ENCODE data around the gene ZFHX3.

ZFHX3 gene

DNA sequence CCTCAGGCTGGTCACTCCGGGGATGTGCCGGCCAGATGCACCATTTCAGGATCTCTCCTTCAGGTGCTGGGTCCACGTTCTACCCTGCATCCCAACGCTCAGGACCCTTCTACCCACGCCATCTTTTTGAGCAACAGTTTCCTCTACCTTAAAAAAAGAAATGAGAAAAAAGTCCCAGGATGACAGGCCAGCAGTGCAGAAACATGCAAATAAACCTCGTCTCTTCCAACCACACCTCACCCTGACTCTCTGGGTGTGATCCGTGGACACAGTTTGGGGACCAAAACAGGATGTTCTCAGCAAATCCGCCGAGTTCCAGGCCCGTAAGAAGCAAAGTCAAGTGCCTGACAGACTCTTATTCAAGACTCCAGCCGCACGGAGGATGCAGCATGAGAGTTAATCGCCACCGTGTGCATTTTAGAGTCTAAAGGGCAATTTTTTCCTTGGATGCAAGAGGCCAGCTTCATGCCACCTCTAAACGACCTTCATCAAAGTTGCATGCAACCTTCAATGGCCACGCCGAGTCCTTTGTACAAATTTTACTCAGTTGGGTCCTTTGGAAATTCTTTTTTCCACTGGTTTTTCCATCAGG lies 99.6 kb downstream of the ZFHX3 start:
- Histone ChIP-seq H3K27ac (ENCODE audit: low read length) (no peak overlapping the region), H3K4me3 (ENCODE audit: low read length) (no peak overlapping the region), H3K4me2 (ENCODE audit: low read length) (no peak overlapping the region), H3K9me3 (ENCODE audit: insufficient read depth, low read length) (no peaks in the 10 kb centered on the region), H4K20me1 (ENCODE audit: insufficient read depth, low read length) (no peaks in the 10 kb centered on the region), H2AFZ (ENCODE audit: low read depth, low read length) (no peak overlapping the region), H3K79me2 (ENCODE audit: low read length) (no peaks in the 10 kb centered on the region), H3K27me3 (ENCODE audit: low read depth, low read length) (no peaks in the 10 kb centered on the region), H3K9ac (ENCODE audit: low read length) (no peak overlapping the region), H3K4me1 (ENCODE audit: low read length) (no peaks in the 10 kb centered on the region), H3K36me3 (replicated peaks; ENCODE audit: low read depth, low read length) (no peaks in the 10 kb centered on the region)
- no peak for TF ChIP-seq CTCF (IDR thresholded peaks at IDR 0.05; ENCODE audit: low read depth, low read length)
- no peak for TF ChIP-seq EZH2phosphoT487 (IDR thresholded peaks at IDR 0.05; ENCODE audit: low read depth)

- Histone ChIP-seq H3K4me1 (ENCODE audit: low read length) (no peaks in the 10 kb centered on the region), H3K27me3 (ENCODE audit: low read depth, low read length) (no peaks in the 10 kb centered on the region), H2AFZ (ENCODE audit: low read depth, low read length) (no peak overlapping the region), H3K4me2 (ENCODE audit: low read length) (no peak overlapping the region), H3K4me3 (ENCODE audit: low read length) (no peak overlapping the region), H3K9ac (ENCODE audit: low read length) (no peak overlapping the region), H3K9me3 (ENCODE audit: insufficient read depth, low read length) (no peaks in the 10 kb centered on the region), H3K27ac (ENCODE audit: low read length) (no peak overlapping the region), H3K36me3 (replicated peaks; ENCODE audit: low read depth, low read length) (no peaks in the 10 kb centered on the region), H3K79me2 (ENCODE audit: low read length) (no peaks in the 10 kb centered on the region), H4K20me1 (ENCODE audit: insufficient read depth, low read length) (no peaks in the 10 kb centered on the region)
- TF ChIP-seq CTCF (IDR thresholded peaks at IDR 0.05; ENCODE audit: low read depth, low read length) (no peak), EZH2phosphoT487 (IDR thresholded peaks at IDR 0.05; ENCODE audit: low read depth) (no peak)
These were observed 100.3 kb downstream of the ZFHX3 start for GRCh38 chr16:72947379-72948237.

- H3K79me2 ChIP-seq (ENCODE audit: low read length) = no peaks in the 10 kb centered on the region
These were observed 101.3 kb downstream of the ZFHX3 start for GRCh38 chr16:72946474-72947194.

More at GRCh38 chr16:72946474-72947194, 101.3 kb downstream of the ZFHX3 start:
- no peak overlapping the region for H3K27ac ChIP-seq (ENCODE audit: low read length)
- no peaks in the 10 kb centered on the region for H3K27me3 ChIP-seq (ENCODE audit: low read depth, low read length)
- no peak overlapping the region for H3K9ac ChIP-seq (ENCODE audit: low read length)
- no peaks in the 10 kb centered on the region for H3K9me3 ChIP-seq (ENCODE audit: insufficient read depth, low read length)
- no peak overlapping the region for H3K4me3 ChIP-seq (ENCODE audit: low read length)
- no peaks in the 10 kb centered on the region for H4K20me1 ChIP-seq (ENCODE audit: insufficient read depth, low read length)
- TF ChIP-seq CTCF (IDR thresholded peaks at IDR 0.05; ENCODE audit: low read depth, low read length) = no peak
- no peaks in the 10 kb centered on the region for H3K36me3 ChIP-seq (replicated peaks; ENCODE audit: low read depth, low read length)
- no peaks in the 10 kb centered on the region for H3K4me1 ChIP-seq (ENCODE audit: low read length)
- H3K4me2 ChIP-seq (ENCODE audit: low read length) = no peak overlapping the region
- no peak overlapping the region for H2AFZ ChIP-seq (ENCODE audit: low read depth, low read length)
